IPS DF 6.9 (cell line): ENCODE measurements around the gene STUB1.

Experiments used
- DNase-seq: peaks from one replicate; pipeline ENCODE4 v3.0.0-alpha.2; 2013; ENCODE audit warnings: low read depth, low spot score
- H3K27ac ChIP-seq: one replicate; pipeline ENCODE4 v1.5.1; 2013; ENCODE audit warnings: low read length, control low read depth
- H3K27me3 ChIP-seq: 2 replicates; pipeline ENCODE4 v1.6.1; 2013; ENCODE audit warnings: mild to moderate bottlenecking, low read length; ENCODE audit not compliant: control insufficient read depth, insufficient read depth
- H3K36me3 ChIP-seq: 2 replicates; pipeline ENCODE4 v1.6.1; 2013; ENCODE audit warnings: low read length; ENCODE audit not compliant: control insufficient read depth, insufficient read depth
- H3K4me1 ChIP-seq: 2 replicates; pipeline ENCODE4 v1.6.1; 2013; ENCODE audit warnings: low read length; ENCODE audit not compliant: control insufficient read depth, insufficient read depth
- H3K4me3 ChIP-seq: 2 replicates; pipeline ENCODE4 v1.5.1; 2013; ENCODE audit warnings: mild to moderate bottlenecking, low read length
- H3K9me3 ChIP-seq: 2 replicates; pipeline ENCODE4 v1.6.1; 2013; ENCODE audit warnings: low read length, inconsistent platforms; ENCODE audit not compliant: control insufficient read depth, insufficient read depth
- WGBS: extraction: QIAGEN DNeasy Blood & Tissue Kit; methylation state at CpG from one replicate; pipeline ENCODE4 v1.1.7; 2013; ENCODE audit warnings: mixed read lengths, missing lambda C conversion rate; ENCODE audit not compliant: insufficient read length, insufficient coverage; 5-methylcytosine and 5-hydroxymethylcytosine counted together

STUB1 gene

GRCh38 chr16:727291-727977 is 47.2 kb downstream of the STUB1 start:
- no peaks in the 10 kb centered on the region for H3K27me3 ChIP-seq
- no CpG with 5 or more reads among the region's 61 CpGs for WGBS
- DNase-seq, result no peak
- peak overlapping the region; percentile 51 for H3K4me3 ChIP-seq
- H3K27ac ChIP-seq, result no peak overlapping the region
- H3K4me1 ChIP-seq, result peaks cover 3% of the 10 kb centered on the region; the same call in 1 of the 2 replicates
- no peaks in the 10 kb centered on the region for H3K9me3 ChIP-seq
- H3K36me3 ChIP-seq, result no peaks in the 10 kb centered on the region

- no peak for DNase-seq
- Histone ChIP-seq H3K9me3 (no peaks in the 10 kb centered on the region), H3K27ac (no peak overlapping the region), H3K27me3 (no peaks in the 10 kb centered on the region), H3K4me1 (peaks cover 3% of the 10 kb centered on the region; the same call in 1 of the 2 replicates), H3K4me3 (peak overlapping the region; percentile 51; the same call in 1 of the 2 replicates), H3K36me3 (no peaks in the 10 kb centered on the region)
- WGBS, result no CpG with 5 or more reads among the region's 80 CpGs
Observed at GRCh38 chr16:728131-728889, 48.1 kb downstream of the STUB1 start.

GRCh38 chr16:728890-729744 is 48.9 kb downstream of the STUB1 start:
- Histone ChIP-seq H3K9me3 (no peaks in the 10 kb centered on the region), H3K27ac (no peak overlapping the region), H3K4me3 (peak overlapping the region; percentile 51; the same call in 1 of the 2 replicates), H3K36me3 (0 out of 2 replicates have a peak, but pooled peaks cover 3% of the 10 kb centered on the region), H3K27me3 (no peaks in the 10 kb centered on the region), H3K4me1 (peaks cover 3% of the 10 kb centered on the region; the same call in 1 of the 2 replicates)
- WGBS, result no CpG with 5 or more reads among the region's 55 CpGs
- DNase-seq, result no peak

GRCh38 chr16:729768-730665 is 49.8 kb downstream of the STUB1 start:
- Histone ChIP-seq H3K27me3 (no peaks in the 10 kb centered on the region), H3K9me3 (no peaks in the 10 kb centered on the region), H3K27ac (no peak overlapping the region), H3K4me1 (peaks cover 3% of the 10 kb centered on the region; the same call in 1 of the 2 replicates), H3K4me3 (no peak overlapping the region), H3K36me3 (peaks cover 8% of the 10 kb centered on the region; the same call in 1 of the 2 replicates)
- DNase-seq, result no peak
- no CpG with 5 or more reads among the region's 37 CpGs for WGBS

GRCh38 chr16:730666-731509 is 50.7 kb downstream of the STUB1 start:
- WGBS, result no CpG with 5 or more reads among the region's 22 CpGs
- Histone ChIP-seq H3K36me3 (peaks cover 12% of the 10 kb centered on the region; the same call in 1 of the 2 replicates), H3K27me3 (no peaks in the 10 kb centered on the region), H3K27ac (no peak overlapping the region), H3K9me3 (no peaks in the 10 kb centered on the region), H3K4me1 (peaks cover 3% of the 10 kb centered on the region; the same call in 1 of the 2 replicates), H3K4me3 (no peak overlapping the region)
- DNase-seq, result no peak

GRCh38 chr16:732332-732731 is 52.1 kb downstream of the STUB1 start:
- no peak for DNase-seq
- peaks cover 14% of the 10 kb centered on the region; the same call in 1 of the 2 replicates for H3K36me3 ChIP-seq
- no peak overlapping the region for H3K4me3 ChIP-seq
- H3K9me3 ChIP-seq, result no peaks in the 10 kb centered on the region
- no peaks in the 10 kb centered on the region for H3K27me3 ChIP-seq
- no peaks in the 10 kb centered on the region; the same call in 1 of the 2 replicates for H3K4me1 ChIP-seq
- WGBS, result no CpG with 5 or more reads among the region's 12 CpGs
- no peak overlapping the region for H3K27ac ChIP-seq
